HepG2 (cell line): Measurements from ENCODE around the gene RPS5. TPM values are rescaled to one million over a fixed set of nuclear protein-coding genes. Genes with fewer than 3 reads are reported as not detected.
A peak's percentile ranks its signal among the peaks of the same experiment; 100 is the strongest.

Experiments
- CEBPZ ChIP-seq: IDR thresholded peaks from 2 replicates; pipeline ENCODE4 v1.6.1; 2012; ENCODE audit warnings: low read length, improper control_type of control experiment
- GMEB1 ChIP-seq: sonication (generic); formaldehyde crosslinking; IDR thresholded peaks from 2 replicates; pipeline ENCODE4 v1.5.1; 2020; ENCODE audit warnings: missing genetic modification reagents, mild to moderate bottlenecking, borderline replicate concordance
- NPAS2 ChIP-seq: sonication (generic); formaldehyde crosslinking; IDR thresholded peaks from 2 replicates; pipeline ENCODE4 v1.8.0; 2022; ENCODE audit warnings: mild to moderate bottlenecking, missing genetic modification reagents, borderline replicate concordance
- PLSCR1 ChIP-seq: sonication (generic); formaldehyde crosslinking; IDR thresholded peaks from 2 replicates; pipeline ENCODE4 v1.5.0; 2020; ENCODE audit warnings: missing genetic modification reagents, mild to moderate bottlenecking, borderline replicate concordance
- TARDBP ChIP-seq: sonication (generic); formaldehyde crosslinking; IDR thresholded peaks from 2 replicates; pipeline ENCODE4 v1.8.0; 2022; ENCODE audit warnings: mild to moderate bottlenecking, missing genetic modification reagents
- THYN1 ChIP-seq: sonication (generic); formaldehyde crosslinking; IDR thresholded peaks from 2 replicates; pipeline ENCODE4 v1.8.1; 2023; ENCODE audit warnings: low read depth, mild to moderate bottlenecking, moderate library complexity, missing genetic modification reagents, borderline replicate concordance
- ZBTB1 ChIP-seq: sonication (generic); formaldehyde crosslinking; IDR thresholded peaks from 2 replicates; pipeline ENCODE4 v1.4.0; 2020; ENCODE audit warnings: missing genetic modification reagents, borderline replicate concordance
- ZBTB33 ChIP-seq: sonication (generic); formaldehyde crosslinking; IDR thresholded peaks from 2 replicates; pipeline ENCODE4 v1.4.0; 2020; ENCODE audit warnings: missing genetic modification reagents
- ZMAT3 ChIP-seq: sonication (generic); formaldehyde crosslinking; conservative IDR thresholded peaks from 2 replicates; pipeline ENCODE4 v1.7.0; 2021; ENCODE audit warnings: missing genetic modification reagents
- ZNF775 ChIP-seq: sonication (generic); formaldehyde crosslinking; IDR thresholded peaks from 2 replicates; pipeline ENCODE4 v1.4.0; 2020; ENCODE audit warnings: missing genetic modification reagents, mild to moderate bottlenecking, moderate library complexity, borderline replicate concordance
- ZNF784 ChIP-seq: sonication (generic); formaldehyde crosslinking; IDR thresholded peaks from 2 replicates; pipeline ENCODE4 v1.5.1; 2020; ENCODE audit warnings: missing genetic modification reagents, mild to moderate bottlenecking, borderline replicate concordance
- polyA plus RNA-seq, 8 experiments: library from polyadenylated mRNA; depleted of rRNA in 3 of 8; stranded (reverse) in 7 of 8; unstranded in 1 of 8; fragments of >200 nt; fragmentation: Illumina TruSeq in 4 of 8; extraction: Trizol in 4 of 8; gene quantifications; 2 replicates each; pipeline versions ENCODE4 v1.2.1 to v1.2.3, GENCODE V29; 2011 to 2016; ENCODE audit warnings: low read depth in 4 of 8, missing spikeins in 1 of 8, mixed read lengths in 1 of 8; ENCODE audit not compliant: insufficient read depth in 1 of 8
- total RNA-seq, 5 experiments: library from RNA; depleted of rRNA; stranded (reverse); fragments of >200 nt; fragmentation: Illumina TruSeq; extraction: Trizol; gene quantifications; 2 replicates each; pipeline ENCODE4 v1.2.3, GENCODE V29; 2016; ENCODE audit warnings: low read depth in 1 of 5
- TF ChIP-seq, protein P1 (sequence below): IDR thresholded peaks from 2 replicates; pipeline ENCODE4 v1.6.1; 2016; ENCODE audit warnings: missing biosample characterization, missing genetic modification reagents, low read depth
- TF ChIP-seq, protein P2 (sequence below): sonication (generic); formaldehyde crosslinking; IDR thresholded peaks from 2 replicates; pipeline ENCODE4 v1.4.0; 2020; ENCODE audit warnings: missing genetic modification reagents, mild to moderate bottlenecking, borderline replicate concordance

RPS5 gene
- total and polyA plus RNA-seq, 2 of the 13 experiments (the other 11 are each of a cell fraction or from before 2014, with no cell fraction given) = 1,544 to 4,408 TPM

DNA sequence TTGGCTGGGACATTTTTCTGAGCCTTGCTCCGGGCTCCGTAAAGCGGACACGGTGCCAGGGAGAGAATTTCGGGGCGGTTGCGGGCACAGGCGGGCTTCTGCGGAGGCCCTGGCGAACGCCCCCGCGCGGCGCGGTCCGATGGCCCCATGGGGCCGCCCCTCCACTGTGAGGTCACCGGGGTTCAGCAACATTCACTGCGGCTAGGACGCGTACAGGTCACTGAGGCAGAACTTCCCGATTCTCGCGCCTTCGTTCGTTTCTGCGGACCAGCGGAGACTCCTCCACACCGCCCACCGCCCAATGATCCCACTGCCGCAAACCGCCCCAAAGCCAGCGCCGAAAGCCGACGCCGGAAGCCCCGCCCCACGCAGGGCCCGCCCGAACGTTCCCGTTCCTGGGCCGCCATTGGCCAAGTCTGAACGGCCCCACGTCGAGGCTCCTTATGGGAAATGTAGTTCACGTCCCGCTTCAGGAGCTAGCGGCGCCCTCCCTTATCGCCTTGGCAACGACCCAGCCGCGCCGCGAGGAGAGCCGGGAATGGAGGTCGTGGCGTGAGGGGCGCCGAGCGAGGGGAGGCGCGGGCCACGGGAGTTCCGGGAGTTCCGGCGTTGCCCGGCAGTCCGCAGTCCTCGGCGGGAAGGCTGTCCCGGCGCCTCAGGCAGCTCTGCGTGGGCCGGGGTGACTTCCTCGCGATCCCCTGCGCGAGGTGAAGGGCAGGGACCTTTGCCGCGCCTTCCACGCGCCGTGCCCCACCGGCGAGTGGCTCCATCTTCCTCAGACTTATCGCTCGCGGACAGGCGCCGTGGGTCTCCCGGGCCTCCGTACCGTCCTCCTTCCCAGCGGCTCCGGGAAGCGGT lies 21.3 kb downstream of the RPS5 start, which contains the start of gene ZNF584 (continued):
- TF ChIP-seq CEBPZ = no peak
- TF ChIP-seq, protein P1, sequence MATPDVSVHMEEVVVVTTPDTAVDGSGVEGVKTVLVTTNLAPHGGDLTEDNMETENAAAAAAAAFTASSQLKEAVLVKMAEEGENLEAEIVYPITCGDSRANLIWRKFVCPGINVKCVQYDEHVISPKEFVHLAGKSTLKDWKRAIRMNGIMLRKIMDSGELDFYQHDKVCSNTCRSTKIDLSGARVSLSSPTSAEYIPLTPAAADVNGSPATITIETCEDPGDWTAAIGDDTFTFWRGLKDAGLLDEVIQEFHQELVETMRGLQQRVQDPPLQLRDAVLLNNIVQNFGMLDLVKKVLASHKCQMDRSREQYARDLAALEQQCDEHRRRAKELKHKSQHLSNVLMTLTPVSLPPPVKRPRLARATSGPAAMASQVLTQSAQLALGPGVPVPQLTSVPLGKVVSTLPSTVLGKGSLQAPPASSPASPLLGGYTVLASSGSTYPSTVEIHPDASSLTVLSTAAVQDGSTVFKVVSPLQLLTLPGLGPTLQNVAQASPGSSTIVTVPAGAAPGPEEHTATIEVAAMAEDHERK = peak; percentile 97
- TF ChIP-seq NPAS2 (CRISPR knock-in tag) = no peak
- TF ChIP-seq ZBTB1 (CRISPR knock-in tag) = no peak
- TF ChIP-seq ZNF775 = no peak
- TF ChIP-seq ZNF784 = 0 out of 2 replicates have a peak, but pooled peaks have one; percentile 36
- TF ChIP-seq, protein P2, sequence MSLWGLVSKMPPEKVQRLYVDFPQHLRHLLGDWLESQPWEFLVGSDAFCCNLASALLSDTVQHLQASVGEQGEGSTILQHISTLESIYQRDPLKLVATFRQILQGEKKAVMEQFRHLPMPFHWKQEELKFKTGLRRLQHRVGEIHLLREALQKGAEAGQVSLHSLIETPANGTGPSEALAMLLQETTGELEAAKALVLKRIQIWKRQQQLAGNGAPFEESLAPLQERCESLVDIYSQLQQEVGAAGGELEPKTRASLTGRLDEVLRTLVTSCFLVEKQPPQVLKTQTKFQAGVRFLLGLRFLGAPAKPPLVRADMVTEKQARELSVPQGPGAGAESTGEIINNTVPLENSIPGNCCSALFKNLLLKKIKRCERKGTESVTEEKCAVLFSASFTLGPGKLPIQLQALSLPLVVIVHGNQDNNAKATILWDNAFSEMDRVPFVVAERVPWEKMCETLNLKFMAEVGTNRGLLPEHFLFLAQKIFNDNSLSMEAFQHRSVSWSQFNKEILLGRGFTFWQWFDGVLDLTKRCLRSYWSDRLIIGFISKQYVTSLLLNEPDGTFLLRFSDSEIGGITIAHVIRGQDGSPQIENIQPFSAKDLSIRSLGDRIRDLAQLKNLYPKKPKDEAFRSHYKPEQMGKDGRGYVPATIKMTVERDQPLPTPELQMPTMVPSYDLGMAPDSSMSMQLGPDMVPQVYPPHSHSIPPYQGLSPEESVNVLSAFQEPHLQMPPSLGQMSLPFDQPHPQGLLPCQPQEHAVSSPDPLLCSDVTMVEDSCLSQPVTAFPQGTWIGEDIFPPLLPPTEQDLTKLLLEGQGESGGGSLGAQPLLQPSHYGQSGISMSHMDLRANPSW (CRISPR knock-in tag) = peak; percentile 49; the same call in 1 of the 2 replicates
- TF ChIP-seq THYN1 (CRISPR knock-in tag) = no peak
- TF ChIP-seq PLSCR1 (CRISPR knock-in tag) = no peak
- TF ChIP-seq ZBTB33 (CRISPR knock-in tag) = no peak
- TF ChIP-seq ZMAT3 (CRISPR knock-in tag) = peak; percentile 73
- TF ChIP-seq TARDBP = peak; percentile 60
- peak; percentile 100 for TF ChIP-seq GMEB1
